Brain pericyte (primary cell): ENCODE measurements around the gene MBIP.

Source experiments
- DNase-seq: peaks from one replicate; pipeline ENCODE4 v3.0.0-alpha.2; 2012; ENCODE audit warnings: low read depth, low spot score

The MBIP gene

DNA sequence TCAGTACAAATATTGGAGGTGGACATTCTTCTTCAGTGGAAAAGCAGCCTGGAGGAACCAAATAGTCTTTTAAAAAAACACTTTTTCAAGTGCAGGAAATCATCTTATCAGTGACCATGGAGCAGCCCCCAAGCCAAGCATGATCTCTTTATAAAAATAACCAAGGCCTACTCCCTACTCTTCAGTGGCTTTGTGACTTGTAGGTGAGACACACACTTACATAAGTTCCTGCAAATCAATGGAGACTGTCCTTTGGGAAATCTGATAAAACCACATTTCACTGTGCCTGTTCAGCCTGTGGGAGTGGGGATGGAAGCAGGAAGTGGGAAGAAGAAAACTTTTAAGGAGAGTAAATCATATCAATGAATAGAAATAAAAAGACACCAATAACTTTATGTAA, 56.3 kb downstream of the MBIP start:
- DNase-seq: no peak

DNA sequence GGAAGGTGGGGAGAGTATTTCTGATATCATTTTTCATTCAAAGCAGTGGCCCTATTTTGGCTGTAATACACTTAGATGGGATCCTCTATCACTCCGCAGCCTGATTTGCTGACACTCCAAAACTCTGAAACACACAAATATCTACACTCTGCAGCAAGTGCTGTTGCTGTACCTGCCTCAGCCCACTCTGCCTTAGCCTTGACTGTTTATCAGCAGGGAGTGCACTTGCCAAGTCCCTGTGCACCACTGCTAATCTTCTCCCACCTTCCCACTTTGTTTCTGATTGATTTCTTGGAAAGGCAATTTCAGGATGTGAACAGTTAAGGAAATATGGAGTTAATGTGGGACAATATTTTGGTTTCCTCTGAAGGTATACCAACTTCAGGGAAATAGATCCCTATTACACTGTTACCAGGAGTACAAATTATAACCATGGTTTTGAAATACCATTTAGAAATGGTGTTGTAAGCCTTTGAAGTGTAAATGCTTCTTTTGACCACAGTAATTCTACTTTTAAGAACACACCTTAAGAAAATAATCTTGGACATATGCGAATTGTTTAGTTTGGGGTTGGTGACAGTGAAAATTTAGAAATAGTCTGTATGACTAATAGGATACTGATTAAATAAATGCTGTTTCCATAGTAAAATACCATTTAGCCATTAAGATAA, 59.3 kb downstream of the MBIP start:
- DNase-seq: no peak

- DNase-seq: no peak
Observed at GRCh38 chr14:36258241-36258640, 62.2 kb downstream of the MBIP start.

- no peak for DNase-seq
Observed at GRCh38 chr14:36256126-36256801, 64.2 kb downstream of the MBIP start.

GRCh38 chr14:36254020-36254624, 66.3 kb downstream of the MBIP start:
- DNase-seq: no peak
